ENCODE results near the gene KIF1B. TPM values are rescaled to one million over a fixed set of nuclear protein-coding genes. Genes with fewer than 3 reads are reported as not detected.

The KIF1B gene
- total RNA-seq, 1 experiment from 2014 or later, result 57.7 TPM

DNA sequence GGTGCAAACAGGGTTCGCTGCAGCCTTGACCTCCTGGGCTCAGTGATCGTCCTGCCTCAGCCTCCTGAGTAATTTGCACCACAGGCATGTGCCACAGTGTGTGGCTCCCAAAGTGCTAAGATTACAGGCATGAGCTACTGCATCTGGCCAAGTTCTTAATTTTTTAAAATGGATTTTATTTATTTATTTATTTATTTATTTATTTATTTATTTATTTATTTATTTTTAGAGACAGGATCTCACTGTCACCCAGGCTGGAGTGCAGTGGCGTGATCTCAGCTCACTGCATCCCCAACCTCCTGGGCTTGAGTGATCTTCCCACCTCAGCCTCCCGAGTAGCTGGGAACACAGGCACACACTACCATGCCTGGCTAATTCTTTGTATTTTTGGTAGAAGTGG is 54.7 kb downstream of the KIF1B start:
- no peaks in the 10 kb centered on the region for H3K4me1 Mint-ChIP-seq
- H3K79me2 ChIP-seq (ENCODE audit: insufficient read depth, low read length), result no peaks in the 10 kb centered on the region

More for the DNA sequence above, 54.7 kb downstream of the KIF1B start:
- Histone ChIP-seq H3K9ac (ENCODE audit: extremely low read depth, insufficient read length, low read length) (no peak overlapping the region), H3K27ac (ENCODE audit: insufficient read length, low read depth, low read length) (no peak overlapping the region), H3T11ph (ENCODE audit: low read length) (no peak overlapping the region), H2AK5ac (ENCODE audit: insufficient read length, low read length) (no peak overlapping the region), H4K91ac (ENCODE audit: insufficient read length, low read depth, low read length) (no peak overlapping the region), H2AFZ (ENCODE audit: low read length) (no peak overlapping the region), H2BK12ac (ENCODE audit: insufficient read length, low read depth, low read length) (no peak overlapping the region), H4K20me1 (ENCODE audit: control insufficient read depth, insufficient read depth, insufficient read length) (no peaks in the 10 kb centered on the region), H4K8ac (replicated peaks; ENCODE audit: insufficient read length, low read depth, low read length) (no peak overlapping the region), H3K27me3 (ENCODE audit: insufficient read depth, low read length) (no peaks in the 10 kb centered on the region), H2BK15ac (ENCODE audit: low read depth, low read length) (no peak overlapping the region), H3K79me1 (ENCODE audit: insufficient read depth, low read depth, low read length, poor library complexity, severe bottlenecking) (no peaks in the 10 kb centered on the region), H3K56ac (ENCODE audit: insufficient read length, low read depth, low read length) (no peak overlapping the region), H3K4ac (ENCODE audit: low read depth, low read length) (no peak overlapping the region), H4K5ac (ENCODE audit: insufficient read length, low read depth, low read length) (no peak overlapping the region), H3K4me2 (ENCODE audit: insufficient read depth, insufficient read length, low read length) (no peak overlapping the region), H3K18ac (ENCODE audit: insufficient read length, low read depth, low read length) (no peak overlapping the region), H2BK120ac (ENCODE audit: low read depth, low read length, poor library complexity, severe bottlenecking) (no peak overlapping the region), H3K23me2 (ENCODE audit: insufficient read length, low read depth, low read length, poor library complexity, severe bottlenecking) (no peaks in the 10 kb centered on the region), H3K14ac (ENCODE audit: insufficient read depth, low read length) (no peak overlapping the region), H3K4me1 (ENCODE audit: insufficient read depth, low read length) (no peaks in the 10 kb centered on the region), H2BK20ac (ENCODE audit: low read depth, low read length, poor library complexity, severe bottlenecking) (no peak overlapping the region), H3K9me3 (ENCODE audit: control insufficient read depth, low read depth, low read length) (no peaks in the 10 kb centered on the region), H2BK5ac (ENCODE audit: insufficient read length, low read length) (no peak overlapping the region), H3K23ac (ENCODE audit: insufficient read length, low read depth, low read length) (no peak overlapping the region)
- Mint-ChIP-seq H3K27ac (no peak overlapping the region), H3K27me3 (ENCODE audit: low read depth) (no peaks in the 10 kb centered on the region), H3K36me3 (ENCODE audit: insufficient read depth in 1 of 3, low read depth in 3 of 3) (peaks cover 25 to 61% (median 59%) of the 10 kb centered on the region in 3 experiments; a peak in 6 of 7 replicates), H3K4me3 (no peak overlapping the region), H3K9me3 (no peaks in the 10 kb centered on the region)
- TF ChIP-seq, protein P1, sequence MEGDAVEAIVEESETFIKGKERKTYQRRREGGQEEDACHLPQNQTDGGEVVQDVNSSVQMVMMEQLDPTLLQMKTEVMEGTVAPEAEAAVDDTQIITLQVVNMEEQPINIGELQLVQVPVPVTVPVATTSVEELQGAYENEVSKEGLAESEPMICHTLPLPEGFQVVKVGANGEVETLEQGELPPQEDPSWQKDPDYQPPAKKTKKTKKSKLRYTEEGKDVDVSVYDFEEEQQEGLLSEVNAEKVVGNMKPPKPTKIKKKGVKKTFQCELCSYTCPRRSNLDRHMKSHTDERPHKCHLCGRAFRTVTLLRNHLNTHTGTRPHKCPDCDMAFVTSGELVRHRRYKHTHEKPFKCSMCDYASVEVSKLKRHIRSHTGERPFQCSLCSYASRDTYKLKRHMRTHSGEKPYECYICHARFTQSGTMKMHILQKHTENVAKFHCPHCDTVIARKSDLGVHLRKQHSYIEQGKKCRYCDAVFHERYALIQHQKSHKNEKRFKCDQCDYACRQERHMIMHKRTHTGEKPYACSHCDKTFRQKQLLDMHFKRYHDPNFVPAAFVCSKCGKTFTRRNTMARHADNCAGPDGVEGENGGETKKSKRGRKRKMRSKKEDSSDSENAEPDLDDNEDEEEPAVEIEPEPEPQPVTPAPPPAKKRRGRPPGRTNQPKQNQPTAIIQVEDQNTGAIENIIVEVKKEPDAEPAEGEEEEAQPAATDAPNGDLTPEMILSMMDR (conservative IDR thresholded peaks at IDR 0.05), result no peak
- WGBS (ENCODE audit: extremely low coverage, insufficient read length, low lambda C conversion rate), result no CpG with 5 or more reads among the region's 4 CpGs
- no peak for DNase-seq
